Central memory CD4-positive, alpha-beta T cell (primary cell): Measurements from ENCODE around the gene ADM2.
"Not testable (repeated sequence)": the region's sequence is repeated elsewhere in the genome, so short reads cannot be mapped to it uniquely, and the experiment has no call there.

ENCODE experiments used
- DNase-seq: peaks from one replicate; pipeline ENCODE4 v3.0.0; 2022
- total RNA-seq, 3 experiments: gene quantifications; one replicate each; lab custom pipeline; 2026; lab: John Stamatoyannopoulos, UW

The ADM2 gene, protein sequence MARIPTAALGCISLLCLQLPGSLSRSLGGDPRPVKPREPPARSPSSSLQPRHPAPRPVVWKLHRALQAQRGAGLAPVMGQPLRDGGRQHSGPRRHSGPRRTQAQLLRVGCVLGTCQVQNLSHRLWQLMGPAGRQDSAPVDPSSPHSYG
- total RNA-seq = 3.5 to 13.3 (median 8.3) reads per million in 3 experiments

DNA sequence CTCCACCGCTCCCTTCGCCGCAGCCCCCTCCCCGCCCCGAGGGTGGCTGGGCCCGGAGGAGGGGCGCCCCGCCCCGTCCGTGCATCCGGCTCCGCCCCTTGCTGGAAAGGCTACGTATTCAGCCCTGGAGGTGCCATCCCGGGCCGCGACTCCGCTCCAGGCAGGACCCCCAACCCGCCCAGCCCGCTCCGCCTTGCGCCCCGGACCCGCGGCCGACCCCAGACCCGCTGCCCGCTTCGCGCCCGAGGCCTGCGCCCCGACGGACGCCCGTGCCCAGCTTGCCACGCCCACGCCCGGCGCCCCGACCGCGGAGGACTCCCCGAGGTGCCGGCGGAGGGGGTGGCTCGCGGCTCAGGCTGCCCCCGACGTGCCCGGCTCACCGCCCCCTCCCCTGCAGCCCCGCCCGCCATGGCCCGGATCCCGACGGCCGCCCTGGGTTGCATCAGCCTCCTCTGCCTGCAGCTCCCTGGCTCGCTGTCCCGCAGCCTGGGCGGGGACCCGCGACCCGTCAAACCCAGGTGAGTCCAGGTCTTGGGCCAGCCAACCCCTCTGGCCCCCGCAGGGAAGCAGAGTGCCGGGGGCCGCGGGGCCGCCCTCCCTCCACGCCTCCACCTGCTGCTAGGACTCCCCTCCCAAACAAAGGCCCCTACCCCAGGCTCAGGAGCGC lies at the start of gene ADM2:
Gene ADM2, plus strand, starts transcription at position 104 of the 667 bp plus-strand sequence. Its CDS starts 305 bp downstream, at position 409.
- peak; percentile 53 for DNase-seq

DNA sequence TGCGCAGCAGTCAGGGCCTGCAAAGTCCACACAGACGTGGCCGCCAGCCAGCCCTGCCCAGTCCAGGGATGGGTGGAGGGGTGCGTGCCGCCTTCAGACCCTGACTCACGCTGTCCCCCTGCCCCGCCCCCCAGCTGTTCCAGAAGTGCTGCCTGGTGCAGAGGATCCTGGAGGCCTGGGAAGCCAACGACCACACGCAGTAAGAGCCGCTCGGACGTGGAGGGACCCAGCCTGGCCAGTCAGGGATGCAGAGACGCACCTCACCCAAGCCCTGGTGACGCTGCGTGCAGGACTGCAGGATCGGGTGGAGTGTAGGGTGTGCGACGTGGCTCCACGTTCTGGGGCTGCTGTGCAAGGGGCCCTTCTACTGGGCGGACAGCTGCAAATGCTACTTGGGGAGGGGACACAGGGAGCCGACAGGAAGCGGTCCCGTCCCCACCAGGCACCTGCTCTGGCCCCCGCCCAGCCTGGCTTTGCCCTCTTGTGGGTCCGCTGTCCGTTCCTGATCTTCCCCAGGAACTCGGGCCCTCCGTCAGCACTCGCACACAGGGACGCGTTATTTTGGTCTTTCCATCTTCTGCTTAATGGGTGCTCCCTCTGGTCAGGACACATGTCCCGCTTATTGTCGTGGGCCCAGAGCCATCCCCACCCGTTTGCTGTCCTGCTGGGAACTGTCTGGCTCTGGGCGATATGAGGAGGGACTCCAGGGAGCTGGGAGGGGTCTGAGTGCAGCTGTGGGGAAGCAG lies 49.0 kb upstream of the ADM2 start:
- DNase-seq = no peak

DNA sequence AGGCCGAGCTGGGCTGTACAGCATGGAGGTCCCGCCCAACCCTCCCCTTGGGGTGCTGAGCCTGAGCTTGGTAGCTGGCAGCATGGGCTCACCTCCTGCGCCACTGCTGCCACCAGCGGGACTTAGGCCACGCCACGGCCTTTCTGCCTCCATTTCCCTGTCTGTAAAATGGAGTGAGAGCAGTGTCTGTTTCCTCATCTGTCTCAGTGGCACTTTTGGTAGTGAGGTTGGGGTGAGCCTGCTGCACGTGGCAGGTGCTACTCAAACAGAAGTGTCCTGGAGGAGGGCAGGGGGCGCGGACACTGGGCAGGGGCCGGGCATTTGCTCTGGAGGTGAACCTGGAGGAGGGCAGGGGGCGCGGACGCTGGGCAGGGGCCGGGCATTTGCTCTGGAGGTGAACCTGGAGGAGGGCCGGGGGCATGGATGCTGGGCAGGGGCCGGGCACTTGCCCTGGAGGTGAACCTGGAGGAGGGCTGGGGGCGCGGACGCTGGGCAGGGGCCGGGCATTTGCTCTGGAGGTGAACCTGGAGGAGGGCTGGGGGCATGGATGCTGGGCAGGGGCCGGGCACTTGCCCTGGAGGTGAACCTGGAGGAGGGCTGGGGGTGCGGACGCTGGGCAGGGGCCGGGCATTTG lies 48.3 kb upstream of the ADM2 start:
- not testable (repeated sequence) for DNase-seq

DNA sequence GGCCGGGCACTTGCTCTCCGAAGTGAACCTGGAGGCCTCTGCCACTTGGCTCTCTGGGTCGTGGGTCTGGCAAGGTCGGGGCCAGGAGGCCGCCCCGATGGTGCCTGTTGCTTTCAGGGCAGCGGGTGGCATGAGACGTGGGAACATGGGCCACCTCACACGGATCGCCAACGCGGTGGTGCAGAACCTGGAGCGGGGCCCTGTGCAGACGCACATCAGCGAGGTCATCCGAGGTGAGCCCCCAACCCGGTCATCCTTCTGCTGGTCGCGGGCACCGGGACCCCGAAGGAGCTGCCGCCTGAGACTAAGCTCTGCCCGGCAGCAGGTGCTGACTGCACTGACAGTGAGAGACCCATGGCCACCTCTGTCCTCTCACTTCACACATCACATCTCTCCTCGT lies 46.5 kb upstream of the ADM2 start:
- DNase-seq = no peak

GRCh38 chr22:50435291-50436014 lies 45.9 kb upstream of the ADM2 start:
- DNase-seq = no peak

DNA sequence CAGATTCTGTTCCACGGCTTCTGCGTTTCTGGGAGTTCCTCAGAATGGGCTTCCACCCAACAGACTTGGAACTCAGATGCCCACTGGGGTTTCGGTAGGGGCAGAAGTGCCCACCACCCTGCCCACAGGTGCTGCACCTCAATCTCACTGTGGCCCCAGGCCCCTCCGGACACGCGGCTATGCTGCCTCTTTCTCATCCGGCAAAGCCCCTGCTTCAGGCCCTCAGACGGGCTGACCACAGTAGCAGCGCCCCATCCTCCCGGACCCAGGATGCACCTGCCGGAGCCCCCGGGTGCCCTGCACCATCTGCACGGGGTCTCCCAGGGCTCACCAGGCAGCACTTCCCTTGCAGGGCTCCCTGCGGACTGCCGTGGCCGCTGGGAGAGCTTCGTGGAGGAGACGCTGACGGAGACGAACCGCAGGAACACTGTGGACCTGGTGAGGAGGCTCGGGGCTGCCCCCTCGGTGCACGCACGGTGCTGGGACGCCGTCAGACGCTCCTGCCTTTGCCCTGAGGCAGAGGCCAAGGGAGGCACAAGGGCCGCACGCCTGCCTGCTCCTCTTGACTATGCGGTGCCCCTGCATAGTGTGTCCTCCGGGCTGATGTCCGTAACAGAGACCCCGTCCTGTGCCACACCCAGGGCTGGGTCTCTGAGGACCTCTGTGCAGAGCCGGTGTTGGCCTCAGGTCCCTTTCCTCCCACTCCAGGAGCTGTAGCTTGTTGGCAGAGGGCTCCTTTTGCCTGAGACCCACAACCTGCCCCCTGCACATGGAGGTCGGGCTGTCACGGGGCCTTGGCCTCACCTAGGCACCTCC lies 45.1 kb upstream of the ADM2 start:
- DNase-seq = no peak

GRCh38 chr22:50436841-50437341 lies 44.5 kb upstream of the ADM2 start:
- DNase-seq = no peak

GRCh38 chr22:50437511-50438304 lies 43.6 kb upstream of the ADM2 start:
- DNase-seq = no peak

DNA sequence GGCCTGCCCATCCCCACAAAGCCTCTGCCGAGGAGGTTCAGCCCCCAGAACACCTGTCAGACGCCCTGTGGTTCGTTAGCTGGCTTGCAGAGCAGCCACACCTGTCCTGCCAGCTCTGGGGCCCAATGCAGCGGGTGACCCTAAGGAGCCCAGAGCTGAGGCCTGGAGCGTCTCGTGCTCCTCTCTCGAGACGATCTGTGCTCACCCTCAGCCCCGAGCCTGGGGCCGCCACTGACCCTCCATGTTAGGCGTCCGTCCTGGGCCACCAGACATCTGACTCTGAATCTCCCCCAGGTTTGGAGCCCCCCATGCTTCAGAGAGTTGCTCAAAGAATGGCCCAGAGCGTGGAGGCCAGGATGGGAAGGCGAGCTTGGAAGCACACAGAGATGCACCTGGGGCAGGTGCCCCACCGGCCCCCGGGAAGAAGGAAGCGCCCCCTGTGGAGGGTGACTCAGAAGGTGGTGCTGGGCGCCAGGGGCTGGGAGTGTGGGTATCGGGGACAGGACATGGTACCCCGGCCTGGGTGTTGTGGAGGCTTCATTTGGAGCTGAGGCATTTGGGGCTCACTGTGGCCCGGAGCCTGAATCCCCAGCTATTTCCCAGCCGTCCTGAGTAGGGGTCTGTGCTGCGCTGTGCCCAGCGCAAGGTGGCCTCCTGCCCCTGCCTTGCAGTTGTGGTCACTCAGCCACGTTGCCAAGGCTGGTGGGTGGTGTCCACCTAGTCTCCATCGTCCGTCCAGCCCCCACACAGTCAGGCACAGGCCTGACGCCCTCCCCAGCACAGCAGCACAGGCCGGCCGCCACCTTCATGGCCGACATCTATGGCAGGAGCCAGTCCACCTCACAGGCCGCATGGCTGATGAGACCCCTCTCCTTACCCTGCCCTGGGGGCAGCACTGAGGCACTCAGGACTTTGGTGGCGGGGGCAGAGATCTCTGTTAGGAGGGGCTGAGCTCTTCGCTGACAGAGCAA lies 42.8 kb upstream of the ADM2 start:
- DNase-seq = no peak

DNA sequence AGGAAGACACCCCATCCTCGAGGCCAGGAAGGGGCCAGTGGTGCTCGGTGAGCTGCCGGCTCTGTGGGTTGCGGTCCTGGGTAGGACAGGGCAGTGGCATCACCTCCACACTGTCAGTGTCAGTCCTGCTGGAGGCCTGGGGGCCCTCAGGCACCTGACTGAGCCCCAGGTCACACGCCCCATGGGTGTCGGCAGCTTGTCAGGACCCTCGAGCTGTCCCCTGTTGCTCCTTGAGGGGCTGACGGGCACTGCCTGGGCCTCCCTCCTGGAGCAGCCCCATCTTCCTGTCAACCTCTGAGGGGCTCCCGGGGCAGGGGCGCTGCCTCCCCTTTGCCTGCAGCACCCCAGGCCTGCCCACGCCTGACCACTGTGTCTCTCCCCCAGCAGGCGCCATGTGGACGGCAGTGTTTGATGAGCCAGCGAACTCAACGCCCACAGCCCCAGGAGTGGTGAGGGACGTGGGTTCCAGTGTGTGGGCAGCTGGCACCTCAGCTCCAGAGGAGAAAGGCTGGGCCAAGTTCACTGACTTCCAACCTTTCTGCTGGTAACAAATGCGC lies 42.0 kb upstream of the ADM2 start:
- no peak for DNase-seq

DNA sequence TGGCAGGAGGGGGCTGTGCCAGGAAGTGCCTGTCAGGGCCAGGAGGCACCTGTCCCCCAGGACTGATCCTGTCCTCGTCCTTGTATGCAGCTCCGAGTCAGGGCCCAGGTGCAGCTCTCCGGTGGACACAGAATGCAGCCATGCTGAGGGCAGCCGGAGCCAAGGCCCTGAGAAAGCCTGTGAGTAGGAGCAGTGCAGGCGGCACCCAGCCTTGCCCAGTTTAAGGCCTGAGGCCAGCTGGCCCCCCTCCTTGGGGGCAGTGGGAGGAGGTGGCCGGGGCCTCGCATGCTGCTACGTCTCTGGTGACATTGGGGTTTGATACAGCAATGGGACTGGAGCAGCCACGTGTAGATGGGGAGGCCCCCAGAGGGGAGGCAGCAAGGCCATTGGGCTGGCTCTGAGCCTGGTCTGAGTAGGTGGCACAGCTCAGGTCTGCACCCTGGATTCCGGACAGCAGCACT lies 41.4 kb upstream of the ADM2 start:
- no peak for DNase-seq

- DNase-seq = no peak
Measured at GRCh38 chr22:50440544-50441249, 40.6 kb upstream of the ADM2 start.

GRCh38 chr22:50441428-50441993 lies 39.8 kb upstream of the ADM2 start:
- DNase-seq = no peak

GRCh38 chr22:50443197-50443596 lies 38.1 kb upstream of the ADM2 start:
- no peak for DNase-seq

DNA sequence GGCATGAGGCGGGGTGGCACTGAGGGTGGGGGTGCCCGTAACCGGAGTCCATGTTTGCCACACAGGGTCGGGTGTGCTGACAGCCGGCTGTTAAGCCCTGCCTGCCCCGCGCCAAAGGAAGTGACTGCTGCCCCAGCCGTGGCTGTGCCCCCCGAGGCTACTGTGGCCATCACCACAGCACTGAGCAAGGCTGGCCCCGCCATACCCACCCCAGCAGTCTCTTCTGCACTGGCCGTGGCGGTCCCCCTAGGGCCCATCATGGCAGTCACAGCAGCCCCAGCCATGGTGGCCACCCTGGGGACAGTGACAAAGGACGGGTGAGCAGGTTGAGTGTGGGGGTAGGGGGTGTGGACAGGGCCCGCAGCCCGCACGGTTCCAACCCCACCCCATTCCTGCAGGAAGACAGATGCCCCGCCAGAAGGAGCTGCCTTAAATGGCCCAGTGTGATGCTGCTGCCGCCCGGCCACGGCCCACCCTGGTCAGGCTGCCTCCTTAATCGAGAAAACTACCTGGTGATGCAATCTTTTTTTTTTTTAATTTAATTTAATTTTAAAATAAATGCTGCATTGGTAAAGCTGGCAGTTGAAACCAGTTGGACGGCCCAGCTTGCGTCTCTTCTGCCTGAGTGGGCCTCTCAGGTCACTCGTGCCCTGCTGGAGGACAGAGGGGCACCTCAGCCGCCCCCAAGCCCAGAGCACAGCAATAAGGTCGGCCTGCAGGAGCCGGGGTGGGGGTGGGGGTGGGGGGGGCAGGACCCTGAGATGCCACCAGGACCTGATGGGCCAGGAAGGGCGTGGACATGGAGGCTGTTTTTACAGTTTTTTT lies 37.3 kb upstream of the ADM2 start:
- DNase-seq = no peak

GRCh38 chr22:50444663-50445062 lies 36.7 kb upstream of the ADM2 start:
- no peak for DNase-seq
